ENCODE measurements around the gene STXBP6.

STXBP6 gene

GRCh38 chr14:24982472-24983155, 67.3 kb downstream of the STXBP6 start (continued):
- TF ChIP-seq ZNF518A (tag by site-specific recombination; conservative IDR thresholded peaks at IDR 0.05; ENCODE audit: low read depth) = peak; percentile 39
- no peak for TF ChIP-seq ZIC2 (tag by site-specific recombination; IDR thresholded peaks at IDR 0.05)
- TF ChIP-seq ZNF624 (tag by site-specific recombination; IDR thresholded peaks at IDR 0.05) = no peak
- no peak for TF ChIP-seq GLIS2 (tag by site-specific recombination; IDR thresholded peaks at IDR 0.05)
- TF ChIP-seq ZNF473 (tag by site-specific recombination; IDR thresholded peaks at IDR 0.05) = no peak
- no peak for TF ChIP-seq ZNF548 (tag by site-specific recombination; IDR thresholded peaks at IDR 0.05)
- TF ChIP-seq KLF17 (tag by site-specific recombination; IDR thresholded peaks at IDR 0.05) = 0 out of 2 replicates have a peak, but pooled peaks have one; percentile 36
- TF ChIP-seq ZNF335 (tag by site-specific recombination; conservative IDR thresholded peaks at IDR 0.05) = no peak
- 0 out of 2 replicates have a peak, but pooled peaks have one; percentile 35 for TF ChIP-seq KLF7 (tag by site-specific recombination; IDR thresholded peaks at IDR 0.05; ENCODE audit: borderline replicate concordance)
- TF ChIP-seq ZNF324 (tag by site-specific recombination; IDR thresholded peaks at IDR 0.05) = 0 out of 2 replicates have a peak, but pooled peaks have one; percentile 35
- TF ChIP-seq OSR2 (tag by site-specific recombination; IDR thresholded peaks at IDR 0.05) = peak; percentile 88
- no peak for TF ChIP-seq ZNF670 (tag by site-specific recombination; IDR thresholded peaks at IDR 0.05; ENCODE audit: low read depth)
- 0 out of 2 replicates have a peak, but pooled peaks have one; percentile 64 for TF ChIP-seq MEIS1 (CRISPR knock-in tag; IDR thresholded peaks at IDR 0.05; ENCODE audit: borderline replicate concordance)
- no peak for TF ChIP-seq ZNF202 (tag by site-specific recombination; IDR thresholded peaks at IDR 0.05; ENCODE audit: borderline replicate concordance)
- no peak for TF ChIP-seq ZNF174 (tag by site-specific recombination; IDR thresholded peaks at IDR 0.05)
- TF ChIP-seq PRDM1 (tag by site-specific recombination; IDR thresholded peaks at IDR 0.05) = no peak
- no peak for TF ChIP-seq ZNF677 (tag by site-specific recombination; IDR thresholded peaks at IDR 0.05)
- TF ChIP-seq ZNF350 (tag by site-specific recombination; IDR thresholded peaks at IDR 0.05) = no peak
- TF ChIP-seq SP7 (tag by site-specific recombination; IDR thresholded peaks at IDR 0.05) = peak; percentile 99
- TF ChIP-seq ZNF24 (tag by site-specific recombination; IDR thresholded peaks at IDR 0.05) = peak; percentile 86
- peak; percentile 93 for TF ChIP-seq TCF7L2 (IDR thresholded peaks at IDR 0.05; ENCODE audit: borderline replicate concordance, low read depth, low read length)
- no peak for TF ChIP-seq ZNF521 (tag by site-specific recombination; IDR thresholded peaks at IDR 0.05)
- no peak for TF ChIP-seq ZNF558 (tag by site-specific recombination; IDR thresholded peaks at IDR 0.05)
- no peak for TF ChIP-seq ZNF707 (tag by site-specific recombination; IDR thresholded peaks at IDR 0.05)
- TF ChIP-seq ZNF114 (tag by site-specific recombination; IDR thresholded peaks at IDR 0.05) = no peak
- no peak for TF ChIP-seq SCRT2 (tag by site-specific recombination; IDR thresholded peaks at IDR 0.05)
- peak; percentile 9; the same call in 1 of the 2 replicates for TF ChIP-seq ZNF664 (tag by site-specific recombination; IDR thresholded peaks at IDR 0.05)
- no peak for TF ChIP-seq KLF1 (tag by site-specific recombination; IDR thresholded peaks at IDR 0.05)
- TF ChIP-seq ZNF366 (tag by site-specific recombination; conservative IDR thresholded peaks at IDR 0.05) = 0 out of 2 replicates have a peak, but pooled peaks have one; percentile 20
- TF ChIP-seq ZNF138 (tag by site-specific recombination; IDR thresholded peaks at IDR 0.05; ENCODE audit: borderline replicate concordance) = no peak
- no peak for TF ChIP-seq PBX3 (CRISPR knock-in tag; IDR thresholded peaks at IDR 0.05)
- TF ChIP-seq ZBTB49 (tag by site-specific recombination; IDR thresholded peaks at IDR 0.05; ENCODE audit: low read depth) = no peak
- no peak for TF ChIP-seq ZFHX2 (tag by site-specific recombination; conservative IDR thresholded peaks at IDR 0.05)

Data from HEK293 (cell line).